NCI-H1092 (cell line): Measurements from ENCODE around the gene BORCS8.
A peak's percentile ranks its signal among the peaks of the same experiment; 100 is the strongest.
"Not testable (repeated sequence)": the region's sequence is repeated elsewhere in the genome, so short reads cannot be mapped to it uniquely, and the experiment has no call there.

ENCODE experiments used
- DNase-seq: peaks from one replicate; lab custom pipeline; 2025; lab: John Stamatoyannopoulos, UW

The BORCS8 gene

DNA sequence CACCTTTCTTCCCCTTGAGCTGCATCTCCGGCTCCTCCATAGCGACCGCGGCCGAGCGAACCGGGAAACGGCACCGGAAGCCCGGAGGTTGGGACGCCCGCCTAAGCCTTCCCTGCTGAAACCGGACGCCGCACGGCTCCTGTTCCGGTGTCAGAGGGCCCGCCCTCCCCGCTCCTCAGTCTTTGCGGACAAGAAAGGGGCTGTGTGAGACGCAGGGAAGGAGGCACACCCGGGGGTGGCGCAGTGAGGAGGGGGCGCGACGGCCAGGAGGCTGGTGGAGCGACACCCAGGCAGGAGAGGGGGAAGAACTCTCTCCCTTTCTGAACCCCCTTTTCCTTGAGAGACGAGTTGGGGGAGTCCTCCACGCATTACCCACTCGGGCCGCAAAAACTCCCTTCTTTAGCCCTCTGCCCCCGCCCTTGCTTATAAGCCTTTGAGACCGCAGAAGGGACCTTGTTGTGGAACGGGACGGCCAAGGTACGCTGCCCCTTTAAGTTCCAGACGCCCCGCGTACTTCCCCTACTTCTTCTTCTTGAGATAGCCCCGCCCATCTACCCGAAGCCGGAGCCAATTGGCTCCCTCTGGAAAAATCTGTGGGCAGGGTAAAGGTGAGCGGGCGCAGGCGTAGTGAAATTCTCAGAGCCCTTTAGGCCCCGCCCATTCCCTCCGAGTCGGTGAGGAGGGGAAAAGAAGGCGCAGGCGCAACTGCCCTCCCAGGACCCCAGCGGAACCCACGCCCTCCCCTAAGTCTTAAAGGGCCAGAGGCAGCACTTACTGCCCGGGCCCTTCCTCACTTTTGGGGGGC lies at the start of gene BORCS8, which contains the start of gene RFXANK:
BORCS8 (minus strand) TSS at position 75 of the 805 bp plus-strand sequence; CDS start at position 40, 35 bp downstream.
RFXANK (plus strand) TSS at position 181 of the 805 bp plus-strand sequence. CDS start 1,689 bp downstream, outside the sequence.
- DNase-seq, result peak; percentile 98

DNA sequence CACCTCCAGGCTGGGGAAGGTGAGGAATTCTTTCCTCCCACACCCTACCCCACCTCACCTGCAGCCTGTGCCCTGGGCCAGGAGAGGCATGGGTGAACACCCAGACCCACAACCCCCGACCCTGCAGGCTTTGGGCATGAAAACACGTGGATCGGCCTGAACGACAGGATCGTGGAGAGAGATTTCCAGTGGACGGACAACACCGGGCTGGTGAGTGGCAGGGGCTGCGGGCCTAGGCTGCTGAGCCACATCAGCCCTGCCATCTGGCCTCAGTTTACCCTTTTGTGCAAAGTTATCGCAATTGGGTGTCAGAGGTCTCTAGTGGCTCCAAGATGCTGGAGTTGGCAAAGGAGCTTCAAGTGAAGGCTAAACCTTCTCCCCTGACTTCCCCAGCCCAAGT lies 48.5 kb upstream of the BORCS8 start:
- no peak for DNase-seq

- DNase-seq, result no peak
Measured at GRCh38 chr19:19239675-19240074, 47.7 kb upstream of the BORCS8 start.

DNA sequence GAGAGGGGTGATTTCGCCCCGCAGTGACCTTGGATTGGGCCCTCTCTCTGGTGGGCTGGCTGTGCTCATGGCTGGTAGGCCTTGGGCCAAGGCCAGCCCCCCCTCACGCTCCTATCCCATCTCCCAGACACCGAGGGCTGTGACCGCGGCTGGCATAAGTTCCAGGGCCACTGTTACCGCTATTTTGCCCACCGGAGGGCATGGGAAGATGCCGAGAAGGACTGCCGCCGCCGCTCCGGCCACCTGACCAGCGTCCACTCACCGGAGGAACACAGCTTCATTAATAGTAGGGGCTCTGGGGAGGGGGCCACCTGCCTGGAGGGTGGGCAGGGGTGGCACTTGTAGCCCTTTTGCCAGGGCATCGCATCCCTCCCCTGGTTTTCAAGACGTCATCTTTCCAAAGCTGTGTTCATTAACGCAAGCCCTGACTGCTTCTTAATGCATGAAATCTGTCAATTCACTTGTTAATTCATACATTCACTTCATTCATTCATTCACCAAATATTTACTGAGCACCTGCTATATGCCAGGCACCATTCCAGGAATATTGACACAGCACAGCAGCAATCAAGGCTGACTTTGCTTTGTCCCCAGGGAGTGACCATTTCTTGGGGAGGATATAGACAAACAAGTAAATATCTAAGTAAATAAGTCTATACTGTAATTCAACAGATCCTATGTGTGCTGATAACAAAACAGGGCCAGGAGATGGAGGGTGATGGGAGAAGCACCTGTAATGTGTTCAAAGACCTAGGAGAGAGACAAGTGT lies 46.4 kb upstream of the BORCS8 start:
- no peak for DNase-seq

GRCh38 chr19:19236173-19236572 lies 44.2 kb upstream of the BORCS8 start:
- no peak for DNase-seq

DNA sequence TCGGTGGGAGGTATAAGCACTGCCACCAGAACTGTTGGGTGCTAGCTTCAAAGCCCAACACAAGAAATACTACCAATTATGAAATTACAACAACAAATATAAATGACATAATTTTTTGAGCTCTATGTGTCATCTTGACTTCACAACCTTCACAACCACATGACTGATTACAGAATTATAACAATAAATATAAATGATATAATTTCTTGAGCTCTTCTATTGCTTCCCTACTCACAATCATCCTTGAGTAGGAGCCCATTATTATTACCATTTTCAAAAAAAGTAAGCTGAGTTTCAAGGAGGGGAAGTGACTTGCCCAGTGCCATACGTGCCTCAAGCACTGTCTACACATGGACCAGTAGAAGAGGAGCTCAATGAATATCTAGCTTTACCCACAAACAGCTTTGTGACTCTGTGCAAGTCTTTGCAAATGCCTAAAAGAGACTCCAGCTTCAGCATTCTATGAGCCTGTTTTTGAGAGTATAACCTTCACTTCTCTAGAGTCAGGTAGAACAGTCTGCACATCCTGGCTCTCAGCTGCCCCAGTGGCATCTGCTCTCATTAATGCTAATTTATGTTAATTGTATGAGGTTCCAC lies 42.4 kb upstream of the BORCS8 start:
- no peak for DNase-seq

GRCh38 chr19:19232261-19232721 lies 40.3 kb upstream of the BORCS8 start:
- DNase-seq, result no peak

- no peak for DNase-seq
Measured at GRCh38 chr19:19230999-19231398, 39.0 kb upstream of the BORCS8 start.

DNA sequence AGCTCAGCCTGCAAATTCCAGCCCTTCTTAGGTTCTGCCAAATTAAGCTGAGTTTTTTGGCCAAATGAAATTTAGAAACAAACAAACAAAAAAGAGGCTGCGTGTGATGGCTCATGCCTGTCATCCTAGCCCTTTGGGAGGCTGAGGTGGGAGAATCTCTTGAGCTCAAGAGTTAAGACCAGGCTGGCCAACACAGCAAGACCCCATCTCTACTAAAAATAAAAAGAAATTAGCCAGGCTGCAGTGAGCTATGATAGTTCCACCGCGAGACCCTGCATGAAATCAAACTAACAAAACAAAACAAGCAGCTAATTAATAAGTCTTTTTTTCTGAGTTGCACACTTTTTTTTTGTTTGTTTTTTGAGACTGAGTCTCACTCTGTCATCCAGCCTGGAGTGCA lies 37.7 kb upstream of the BORCS8 start:
- no peak for DNase-seq

DNA sequence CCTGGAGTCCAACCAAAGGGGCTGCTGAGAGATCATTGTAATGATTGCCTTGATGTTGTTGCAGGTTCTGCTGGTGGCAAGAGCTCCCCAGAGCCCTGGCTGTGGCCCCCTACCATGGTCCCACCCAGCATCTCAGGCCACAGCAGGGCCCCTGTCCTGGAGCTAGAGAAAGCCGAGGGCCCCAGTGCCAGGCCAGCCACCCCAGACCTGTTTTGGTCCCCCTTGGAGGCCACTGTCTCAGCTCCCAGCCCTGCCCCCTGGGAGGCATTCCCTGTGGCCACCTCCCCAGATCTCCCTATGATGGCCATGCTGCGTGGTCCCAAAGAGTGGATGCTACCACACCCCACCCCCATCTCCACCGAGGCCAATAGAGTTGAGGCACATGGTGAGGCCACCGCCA lies 35.3 kb upstream of the BORCS8 start:
- no peak for DNase-seq

DNA sequence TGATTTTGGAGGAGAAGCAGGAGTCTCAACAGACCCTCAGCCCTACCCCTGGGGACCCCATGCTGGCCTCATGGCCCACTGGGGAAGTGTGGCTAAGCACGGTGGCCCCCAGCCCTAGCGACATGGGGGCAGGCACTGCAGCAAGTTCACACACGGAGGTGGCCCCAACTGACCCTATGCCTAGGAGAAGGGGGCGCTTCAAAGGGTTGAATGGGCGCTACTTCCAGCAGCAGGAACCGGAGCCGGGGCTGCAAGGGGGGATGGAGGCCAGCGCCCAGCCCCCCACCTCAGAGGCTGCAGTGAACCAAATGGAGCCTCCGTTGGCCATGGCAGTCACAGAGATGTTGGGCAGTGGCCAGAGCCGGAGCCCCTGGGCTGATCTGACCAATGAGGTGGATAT lies 34.7 kb upstream of the BORCS8 start:
- DNase-seq, result no peak

DNA sequence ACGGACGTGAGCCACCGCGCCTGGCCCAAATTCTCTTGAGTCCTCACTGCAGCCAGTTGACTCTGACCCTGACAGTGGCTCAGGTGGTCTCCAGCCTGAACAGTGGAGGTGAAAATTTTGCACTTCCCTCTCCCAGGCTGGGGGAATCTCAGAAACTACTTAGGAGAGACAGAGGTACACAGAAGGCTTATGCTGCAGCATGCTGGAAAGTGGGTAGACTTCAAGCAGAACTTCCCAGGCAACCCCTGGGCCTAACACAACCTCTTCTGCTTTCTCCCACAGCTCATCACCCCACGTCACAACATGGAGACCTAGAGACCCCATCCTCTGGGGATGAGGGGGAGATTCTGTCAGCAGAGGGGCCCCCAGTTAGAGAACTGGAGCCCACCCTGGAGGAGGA lies 34.3 kb upstream of the BORCS8 start:
- no peak for DNase-seq

DNA sequence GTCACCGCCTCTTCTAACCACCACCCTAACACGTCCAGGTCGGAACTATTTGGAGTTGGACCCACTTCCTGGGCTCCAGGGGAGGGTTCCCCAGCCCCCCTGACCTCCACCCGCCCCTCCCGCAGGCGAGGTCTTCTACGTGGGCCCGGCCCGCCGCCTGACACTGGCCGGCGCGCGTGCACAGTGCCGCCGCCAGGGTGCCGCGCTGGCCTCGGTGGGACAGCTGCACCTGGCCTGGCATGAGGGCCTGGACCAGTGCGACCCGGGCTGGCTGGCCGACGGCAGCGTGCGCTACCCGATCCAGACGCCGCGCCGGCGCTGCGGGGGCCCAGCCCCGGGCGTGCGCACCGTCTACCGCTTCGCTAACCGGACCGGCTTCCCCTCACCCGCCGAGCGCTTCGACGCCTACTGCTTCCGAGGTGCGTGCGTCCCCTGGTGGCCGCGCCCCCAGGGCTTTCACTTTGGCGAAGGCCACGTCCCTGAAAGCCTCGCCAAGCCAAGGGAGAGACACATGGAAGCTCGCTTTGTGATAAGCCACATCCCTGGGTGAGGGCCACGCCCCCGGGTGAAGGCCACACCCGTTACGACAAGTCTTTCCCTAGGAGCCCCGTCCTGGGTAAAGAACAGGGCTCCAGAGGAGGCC lies 33.0 kb upstream of the BORCS8 start:
- no peak for DNase-seq

DNA sequence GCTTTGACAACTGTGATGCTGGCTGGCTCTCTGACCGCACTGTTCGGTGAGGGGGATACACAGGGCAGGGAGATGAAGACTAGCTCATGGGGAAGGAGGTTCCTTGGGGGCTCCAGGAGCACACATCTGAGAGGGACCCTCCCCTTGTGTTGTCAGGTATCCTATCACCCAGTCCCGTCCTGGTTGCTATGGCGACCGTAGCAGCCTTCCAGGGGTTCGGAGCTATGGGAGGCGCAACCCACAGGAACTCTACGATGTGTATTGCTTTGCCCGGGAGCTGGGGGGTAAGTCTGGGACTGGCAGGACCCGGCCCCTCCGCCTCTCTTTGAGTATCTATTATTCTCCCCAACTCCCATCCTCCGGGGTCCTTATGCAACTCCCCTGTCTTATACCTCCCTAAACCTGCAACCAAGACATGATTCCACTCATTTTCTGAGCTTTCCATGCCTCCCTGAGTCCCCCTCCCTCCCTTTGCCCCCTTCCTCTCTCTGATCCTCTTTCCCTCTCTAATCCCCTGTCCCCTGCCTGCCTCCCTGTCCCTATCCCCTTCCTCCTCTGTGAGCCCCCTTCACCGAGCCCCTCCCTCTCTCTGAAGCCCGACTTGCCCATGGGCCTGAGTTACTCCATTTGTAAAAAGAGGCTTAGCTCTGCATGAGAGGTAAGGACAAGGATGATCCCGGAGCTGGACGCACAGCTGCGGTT lies 32.3 kb upstream of the BORCS8 start:
- DNase-seq, result no peak

DNA sequence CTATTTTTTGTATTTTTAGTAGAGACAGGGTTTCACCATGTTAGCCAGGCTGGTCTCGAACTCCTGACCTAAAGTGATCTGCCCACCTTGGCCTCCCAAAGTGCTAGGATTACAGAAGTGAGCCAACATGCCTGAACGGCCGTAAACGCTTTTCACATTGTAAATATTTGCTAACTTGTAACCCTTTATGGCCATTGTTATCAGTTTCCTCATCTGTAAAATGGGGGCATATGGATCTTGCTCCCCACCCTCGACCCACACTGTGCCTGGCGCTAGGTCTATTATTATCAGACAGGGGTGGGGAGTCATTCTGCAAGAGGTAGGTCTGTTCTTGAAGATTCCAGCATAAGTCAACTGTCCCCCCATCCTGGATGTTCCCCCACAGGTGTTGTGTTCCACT lies 31.7 kb upstream of the BORCS8 start:
- DNase-seq, result no peak

GRCh38 chr19:19223060-19223459 lies 31.1 kb upstream of the BORCS8 start:
- DNase-seq, result no peak

DNA sequence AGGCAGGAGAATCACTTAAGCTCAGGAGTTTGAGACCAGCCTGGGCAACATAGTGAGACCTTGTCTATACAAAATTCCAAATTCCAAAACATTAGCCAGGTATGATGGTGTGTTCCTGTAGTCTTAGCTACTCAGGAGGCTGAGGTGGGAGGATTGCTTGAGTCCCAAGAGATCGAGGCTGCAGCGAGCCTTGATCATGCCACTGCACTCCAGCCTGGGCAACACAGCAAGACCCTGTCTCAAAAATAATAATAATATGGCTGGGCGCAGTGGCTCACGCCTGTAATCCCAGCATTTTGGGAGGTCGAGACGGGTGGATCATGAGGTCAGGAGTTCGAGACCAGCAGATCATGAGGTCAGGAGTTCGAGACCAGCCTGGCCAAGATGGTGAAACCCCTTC lies 29.0 kb upstream of the BORCS8 start:
- not testable (repeated sequence) for DNase-seq

GRCh38 chr19:19218911-19219310 lies 27.0 kb upstream of the BORCS8 start:
- no peak for DNase-seq

GRCh38 chr19:19217099-19217498 lies 25.1 kb upstream of the BORCS8 start:
- no peak for DNase-seq

- no peak for DNase-seq
Measured at GRCh38 chr19:19215792-19216191, 23.8 kb upstream of the BORCS8 start.

DNA sequence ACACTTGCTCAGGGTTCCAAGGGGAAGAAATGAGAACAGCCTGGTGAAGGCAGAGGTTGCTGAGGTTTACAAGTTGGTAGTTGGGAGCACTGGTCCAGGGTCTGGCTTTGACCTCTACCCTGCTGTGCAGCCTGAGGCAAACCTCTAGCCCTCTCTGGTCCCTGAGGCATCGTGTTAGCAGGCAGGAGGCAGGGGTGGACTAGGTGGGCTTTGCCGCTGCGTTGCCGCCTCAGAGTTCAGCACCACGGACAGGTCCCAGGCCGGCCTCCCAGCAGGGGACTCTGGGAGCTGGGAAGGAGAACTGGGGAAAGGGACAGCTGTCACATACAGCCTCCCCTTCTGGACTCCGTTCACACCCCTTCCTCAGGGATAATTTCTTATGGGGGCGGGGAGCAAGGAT lies 22.9 kb upstream of the BORCS8 start:
- DNase-seq, result no peak

DNA sequence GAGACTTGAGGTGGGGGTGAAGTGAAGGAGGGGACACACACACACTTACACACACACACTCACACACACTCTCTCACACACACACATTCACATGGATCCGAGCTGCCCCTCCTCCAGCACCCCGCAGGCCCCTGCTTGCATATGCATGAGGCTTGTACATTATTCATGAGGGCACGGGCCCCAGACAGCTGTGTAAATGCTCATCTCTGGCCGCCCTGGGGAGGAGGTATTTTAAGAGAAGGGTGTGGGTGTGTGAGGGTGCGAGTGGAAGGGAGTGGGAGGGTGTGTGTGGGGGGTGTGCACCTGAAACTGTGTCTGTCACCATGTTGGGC lies 22.2 kb upstream of the BORCS8 start:
- DNase-seq, result no peak
